Embryonic facial prominence (tissue), 1 donor: ENCODE data around the gene MEDAG.
"Not testable (repeated sequence)": the region's sequence is repeated elsewhere in the genome, so short reads cannot be mapped to it uniquely, and the experiment has no call there.

Experiments used
- DNase-seq: peaks from one replicate; pipeline ENCODE4 v3.0.0-alpha.2; 2016; ENCODE audit errors: extremely low spot score

The MEDAG gene

DNA sequence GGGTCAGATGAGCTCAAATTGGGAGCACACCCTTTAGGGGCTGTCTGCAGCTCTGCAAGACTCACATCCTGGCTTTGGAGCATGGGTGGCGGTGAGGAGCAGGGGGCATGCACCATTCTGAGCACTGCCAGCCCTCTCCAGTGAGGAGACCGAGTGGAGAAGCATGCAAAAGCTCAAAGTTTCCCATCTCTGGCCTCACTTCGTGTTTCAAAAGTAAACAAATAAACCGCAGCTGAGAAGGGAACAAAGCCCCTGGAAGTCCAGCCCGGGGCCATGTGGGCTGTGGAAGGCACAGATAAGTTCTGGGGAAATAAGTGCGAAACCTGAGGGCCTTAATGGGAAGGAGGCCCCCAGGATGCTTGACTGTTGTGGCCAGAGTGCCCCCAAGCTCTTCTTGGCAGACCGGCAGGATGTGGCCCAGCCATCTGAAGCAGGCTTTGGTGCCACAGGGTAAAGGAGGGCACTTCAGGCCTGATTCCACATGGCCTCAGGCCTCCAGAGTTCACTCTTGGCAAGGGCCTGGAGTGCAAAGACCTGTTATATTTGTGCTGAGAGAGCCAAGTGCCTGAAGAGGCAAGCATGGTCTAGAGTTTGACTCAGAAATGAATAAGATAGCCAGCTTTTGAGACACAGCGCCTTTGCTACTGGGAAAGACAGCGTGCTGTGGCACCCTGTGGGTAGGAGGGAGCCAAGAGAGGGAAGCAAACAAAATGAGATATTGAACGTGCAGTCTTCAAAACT, 1.2 kb downstream of the MEDAG start:
- DNase-seq, result no peak

DNA sequence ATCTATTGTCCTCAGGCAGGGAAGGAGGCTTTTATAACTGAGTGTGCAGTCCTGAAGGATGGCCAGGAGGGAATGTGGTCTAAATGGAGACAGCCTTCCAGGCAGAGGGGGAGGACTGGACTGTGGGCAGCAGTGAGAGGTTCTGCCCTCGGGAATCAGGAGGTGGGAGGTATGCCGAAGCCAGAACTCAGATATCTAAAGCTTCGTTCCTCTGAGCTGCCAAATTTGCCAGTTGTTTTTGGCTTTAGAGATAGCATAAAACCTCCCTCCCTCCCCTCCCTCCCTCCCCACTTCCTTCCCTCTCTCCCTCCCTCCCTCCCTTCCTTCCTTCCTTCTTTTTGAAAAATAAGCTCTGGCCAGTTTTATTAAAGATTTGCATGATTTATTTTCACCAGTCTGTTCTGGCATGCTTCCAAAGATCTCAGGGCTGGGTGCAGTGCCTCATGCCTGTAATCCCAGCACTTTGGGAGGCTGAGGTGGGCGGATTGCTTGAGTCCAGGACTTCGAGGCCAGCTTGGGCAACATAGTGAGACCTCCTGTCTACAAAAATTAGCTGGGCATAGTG, 2.4 kb downstream of the MEDAG start:
- no peak for DNase-seq

GRCh38 chr13:30910676-30911075, 4.6 kb downstream of the MEDAG start:
- DNase-seq, result no peak

GRCh38 chr13:30915691-30916541, 9.8 kb downstream of the MEDAG start:
- no peak for DNase-seq

- DNase-seq, result no peak
Observed at GRCh38 chr13:30916991-30917390, 10.9 kb downstream of the MEDAG start.

DNA sequence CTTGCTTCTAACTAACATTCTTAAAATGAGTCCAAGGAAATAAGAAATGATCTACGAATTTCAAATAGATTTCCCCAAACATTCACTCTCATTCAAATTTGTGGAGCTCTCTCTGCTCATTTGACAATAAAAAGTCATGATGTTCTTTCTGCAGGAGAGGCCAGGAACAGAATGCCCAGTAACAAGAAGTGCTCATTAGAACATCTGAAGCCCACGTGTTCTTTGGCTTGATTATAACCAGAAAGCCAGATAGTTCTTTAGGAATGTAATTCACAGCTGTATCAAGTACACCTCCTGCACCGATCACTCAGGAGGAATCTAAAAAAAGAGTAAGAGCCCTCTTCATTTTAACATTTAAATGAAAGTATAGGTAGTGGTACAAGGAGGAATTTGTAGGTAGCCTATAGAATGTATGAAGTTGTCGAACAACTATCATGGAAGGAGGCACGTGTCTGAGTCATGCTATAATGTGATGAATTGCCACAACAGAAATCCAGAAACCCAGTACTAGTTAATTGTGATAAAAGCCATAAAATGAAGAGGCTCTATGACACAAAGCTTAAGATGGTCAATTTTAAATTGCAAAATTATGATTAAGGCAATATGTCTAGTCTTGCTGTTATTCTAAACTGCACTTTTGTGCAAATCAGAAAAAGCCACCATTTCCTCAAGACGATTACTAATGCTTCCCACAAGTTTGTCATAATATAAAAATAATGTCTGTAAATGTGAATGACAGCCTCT, 12.8 kb downstream of the MEDAG start:
- no peak for DNase-seq

DNA sequence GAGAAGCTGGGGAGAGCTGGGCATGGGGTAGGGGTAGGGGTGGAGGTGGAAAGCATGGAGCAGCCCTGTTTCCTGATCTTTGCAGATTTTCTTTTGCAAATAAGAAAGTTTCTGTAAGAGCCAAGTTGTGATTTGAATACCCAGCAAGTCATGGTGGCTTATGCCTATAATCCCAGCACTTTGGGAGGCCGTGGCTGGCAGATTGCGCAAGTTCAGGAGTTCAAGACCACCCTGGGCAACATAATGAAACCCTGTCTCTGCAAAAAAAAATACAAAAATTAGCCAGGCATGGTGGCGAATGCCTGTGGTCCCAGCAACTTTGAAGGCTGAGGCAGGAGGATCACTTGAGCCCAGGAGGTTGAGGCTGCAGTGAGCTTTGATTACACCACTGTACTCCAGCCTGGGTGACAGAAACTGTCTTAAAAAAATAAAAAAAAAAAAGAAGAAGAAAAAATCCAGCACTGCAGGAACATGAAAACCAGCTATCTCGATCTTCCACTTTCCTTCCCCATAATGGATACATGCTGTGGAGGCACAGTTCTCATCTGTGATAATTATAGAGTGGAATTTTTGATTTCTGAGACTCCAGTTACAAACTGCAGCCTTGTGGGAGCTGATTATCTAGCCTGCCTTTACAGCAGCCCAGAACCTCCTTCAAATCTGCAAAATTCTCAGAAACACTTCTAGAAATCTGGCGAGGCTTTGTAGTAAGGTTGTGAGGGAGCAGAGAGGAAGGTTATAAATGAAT, 14.3 kb downstream of the MEDAG start:
- no peak for DNase-seq

DNA sequence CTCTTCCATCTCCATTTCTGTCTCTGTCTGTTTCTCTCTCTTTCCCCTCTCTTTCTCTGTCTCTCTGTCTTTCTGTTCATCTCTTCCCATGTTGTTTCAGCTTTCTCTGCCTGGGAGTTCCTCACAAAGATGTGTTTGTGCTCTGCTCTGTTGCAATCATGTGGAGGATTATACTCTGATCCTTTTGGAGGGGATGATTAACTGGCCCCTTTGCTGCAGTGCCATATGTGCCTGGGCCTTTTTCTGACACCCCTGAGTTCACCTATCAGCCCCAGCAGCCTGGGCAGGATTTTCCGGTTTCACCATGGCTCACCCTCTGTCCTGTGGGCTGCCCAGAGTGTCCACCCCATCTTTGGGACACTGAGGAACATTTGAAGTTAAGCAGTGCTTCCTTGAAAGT, 17.3 kb downstream of the MEDAG start:
- no peak for DNase-seq

- no peak for DNase-seq
Observed at GRCh38 chr13:30924721-30925120, 18.6 kb downstream of the MEDAG start.

DNA sequence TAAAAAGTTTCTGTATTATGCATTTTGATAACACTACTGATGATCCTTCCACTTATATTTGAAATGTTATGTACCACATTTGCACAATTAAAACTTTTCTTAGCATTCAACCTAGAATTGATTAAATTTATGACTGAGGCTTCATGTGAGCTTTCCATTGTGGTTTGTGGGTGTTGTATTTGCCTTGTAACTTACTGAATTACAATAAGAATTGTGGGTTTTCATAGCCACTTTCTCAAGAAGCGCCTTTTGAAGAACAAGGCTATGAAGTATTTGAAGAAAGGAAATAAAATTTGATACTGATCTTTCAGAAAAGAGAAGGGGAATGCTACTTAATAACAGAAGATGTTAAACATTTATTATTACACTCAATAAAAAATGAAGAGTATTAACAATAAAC, 19.4 kb downstream of the MEDAG start:
- DNase-seq, result no peak

DNA sequence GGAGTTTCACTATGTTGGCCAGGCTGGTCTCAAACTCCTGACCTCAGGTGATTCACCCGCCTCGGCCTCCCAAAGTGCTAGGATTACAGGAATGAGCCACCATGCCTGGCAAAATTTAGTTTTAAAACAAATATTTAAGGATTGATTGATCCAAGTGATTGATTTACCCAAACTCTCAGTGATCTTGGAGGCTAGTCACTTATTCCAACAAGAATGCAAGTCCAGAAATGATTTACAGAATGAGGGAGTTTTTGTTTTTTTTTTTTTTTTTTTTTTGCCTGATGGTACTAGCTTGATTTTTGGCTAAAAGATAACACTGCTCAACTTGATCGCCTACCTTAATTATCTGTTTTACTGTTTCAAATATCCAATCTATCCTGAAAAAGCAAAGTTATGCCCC, 20.7 kb downstream of the MEDAG start:
- no peak for DNase-seq

GRCh38 chr13:30927188-30927587, 21.1 kb downstream of the MEDAG start:
- DNase-seq, result not testable (repeated sequence)

DNA sequence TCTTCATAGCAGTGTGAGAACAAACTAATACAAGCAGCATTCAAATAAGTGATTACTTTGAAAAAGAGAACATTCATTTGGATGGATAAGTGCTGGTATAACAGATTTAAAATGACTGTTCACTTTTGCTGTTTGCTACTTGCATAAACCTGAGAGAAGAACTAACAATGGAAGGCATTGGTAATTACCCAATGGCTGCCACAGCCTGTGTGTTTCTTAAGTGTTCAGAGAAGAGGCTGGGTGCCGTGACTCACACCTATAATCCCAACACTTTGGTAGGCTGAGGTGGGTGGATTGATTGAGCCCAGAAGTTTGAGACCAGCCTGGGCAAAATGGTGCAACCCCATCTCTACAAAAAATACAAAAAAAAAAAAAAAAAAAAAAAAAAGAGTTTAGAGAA, 21.5 kb downstream of the MEDAG start:
- no peak for DNase-seq

- DNase-seq, result no peak
Observed at GRCh38 chr13:30928978-30929377, 22.9 kb downstream of the MEDAG start.

- no peak for DNase-seq
Observed at GRCh38 chr13:30932481-30933353, 26.6 kb downstream of the MEDAG start, which contains the start of gene TEX26. Gene TEX26 (plus strand): TSS chr13:30932656. CDS start chr13:30932716, 60 bp downstream.

- DNase-seq, result no peak
Observed at GRCh38 chr13:30933354-30933670, 27.2 kb downstream of the MEDAG start.

GRCh38 chr13:30934381-30934780, 28.3 kb downstream of the MEDAG start:
- DNase-seq, result no peak

GRCh38 chr13:30934803-30935202, 28.7 kb downstream of the MEDAG start:
- DNase-seq, result no peak

GRCh38 chr13:30936971-30937370, 30.9 kb downstream of the MEDAG start:
- DNase-seq, result no peak

- no peak for DNase-seq
Observed at GRCh38 chr13:30943881-30944280, 37.8 kb downstream of the MEDAG start.
